ENCODE measurements around the gene SLC23A3.

SLC23A3 gene

DNA sequence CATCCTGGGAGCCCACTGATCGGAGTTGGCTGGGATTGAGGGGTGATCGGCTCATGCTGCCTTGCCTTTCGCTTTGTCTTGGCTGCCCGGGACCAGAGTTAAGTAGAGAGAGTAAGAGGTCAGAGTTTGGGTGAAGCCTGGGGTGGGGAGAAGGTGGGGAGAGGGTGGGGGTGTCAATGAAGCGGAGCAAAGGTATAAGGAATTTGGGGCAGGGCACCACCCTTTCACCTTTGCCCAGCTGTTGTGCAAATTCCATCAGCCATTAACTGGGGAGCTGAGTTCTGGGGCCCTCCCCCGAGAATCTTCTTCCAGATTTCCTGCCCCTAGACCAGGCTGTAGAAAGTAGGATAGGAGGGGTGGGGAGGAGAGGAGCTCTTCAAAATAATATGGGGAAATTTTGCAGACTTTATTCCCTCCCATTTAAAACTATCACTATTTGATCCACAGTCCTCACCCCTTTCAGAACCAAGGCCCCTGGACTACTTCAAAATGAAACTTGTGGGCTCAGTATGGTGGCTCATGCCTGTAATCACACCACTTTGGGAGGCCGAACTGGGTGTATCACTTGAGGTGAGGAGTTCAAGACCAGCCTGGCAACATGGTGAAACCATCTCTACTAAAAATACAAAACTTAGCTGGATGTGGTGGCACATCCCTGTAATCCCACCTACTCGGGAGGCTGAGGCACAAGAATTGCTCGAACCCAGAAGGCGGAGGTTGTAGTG is at the start of gene SLC23A3:
TSS of gene SLC23A3 (minus strand) at position 100 of the 725 bp plus-strand sequence. CDS start at position 55, 45 bp downstream.
- DNase-seq: peak; percentile 37

DNA sequence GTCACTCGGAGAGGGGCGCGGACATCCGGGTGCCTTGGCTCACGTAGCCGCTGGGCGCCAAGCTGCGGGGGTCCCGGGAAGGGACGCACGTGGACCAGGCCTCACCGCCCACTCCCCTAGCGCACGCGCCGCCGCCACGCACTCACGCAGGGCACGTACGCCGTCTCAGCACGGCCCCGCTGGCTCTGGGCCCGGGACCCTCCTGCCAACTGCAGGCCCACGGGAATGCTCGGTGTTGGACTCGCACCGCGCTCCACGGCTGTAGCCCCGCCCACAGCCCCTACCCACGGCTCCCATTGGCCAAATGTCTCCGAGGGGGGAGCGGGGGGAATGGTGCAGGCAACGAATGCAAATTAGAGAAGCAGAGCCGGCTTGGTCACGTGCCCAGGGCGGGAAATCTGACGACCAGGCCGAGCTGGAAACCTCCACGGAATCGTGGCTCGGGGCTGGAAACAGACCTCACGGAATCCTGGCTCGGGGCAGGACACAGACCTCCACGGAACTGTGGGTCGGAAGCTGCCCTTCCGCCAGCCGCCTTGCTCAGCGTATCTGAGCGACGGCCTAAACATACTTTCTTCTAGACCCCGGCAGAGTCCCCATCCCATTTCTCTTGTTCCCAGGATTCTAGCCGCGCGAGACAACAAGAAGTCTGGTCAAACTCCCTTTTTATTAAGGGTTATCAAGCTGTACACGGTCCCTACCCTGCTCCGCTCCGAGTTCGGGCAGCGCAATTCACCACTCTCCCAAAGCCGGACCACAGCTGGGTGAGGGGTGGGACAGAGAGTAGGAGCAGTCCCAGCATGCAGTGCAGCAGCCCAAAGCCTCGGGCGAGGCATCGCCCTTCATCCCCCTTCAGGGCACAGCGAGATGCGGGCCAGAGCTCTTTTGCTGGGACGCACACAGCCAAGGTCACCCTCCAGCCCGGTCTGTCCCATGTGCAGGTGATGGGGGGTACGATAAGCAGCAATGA is 49.2 kb upstream of the SLC23A3 start, which contains the start of gene ABCB6:
TSS of gene ABCB6 (minus strand) at position 227 of the 970 bp plus-strand sequence. CDS start 285 bp downstream, outside the sequence.
- peak; percentile 91 for DNase-seq

GRCh38 chr2:219218217-219218731 is 48.4 kb upstream of the SLC23A3 start:
- peak; percentile 13 for DNase-seq

DNA sequence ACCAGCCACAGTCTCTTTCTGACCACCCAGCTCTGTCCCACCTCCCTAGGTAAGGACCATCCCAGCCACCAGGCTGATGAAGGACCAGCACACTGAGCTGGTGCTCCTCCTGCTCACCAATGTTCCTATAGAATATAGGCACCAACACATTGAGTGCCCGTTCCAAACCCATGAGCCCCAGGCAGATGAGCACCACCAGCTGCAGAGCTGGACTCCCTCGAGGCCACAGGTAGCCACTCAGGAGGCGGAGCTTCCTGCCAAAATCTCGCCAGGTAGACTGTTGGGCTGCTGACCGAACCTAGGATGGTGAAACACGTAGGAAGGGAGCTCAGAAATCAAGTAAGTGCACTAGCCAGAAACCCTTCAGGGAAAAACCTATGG is 46.7 kb upstream of the SLC23A3 start:
- DNase-seq: no peak

GRCh38 chr2:219215871-219216534 is 46.2 kb upstream of the SLC23A3 start:
- DNase-seq: no peak

DNA sequence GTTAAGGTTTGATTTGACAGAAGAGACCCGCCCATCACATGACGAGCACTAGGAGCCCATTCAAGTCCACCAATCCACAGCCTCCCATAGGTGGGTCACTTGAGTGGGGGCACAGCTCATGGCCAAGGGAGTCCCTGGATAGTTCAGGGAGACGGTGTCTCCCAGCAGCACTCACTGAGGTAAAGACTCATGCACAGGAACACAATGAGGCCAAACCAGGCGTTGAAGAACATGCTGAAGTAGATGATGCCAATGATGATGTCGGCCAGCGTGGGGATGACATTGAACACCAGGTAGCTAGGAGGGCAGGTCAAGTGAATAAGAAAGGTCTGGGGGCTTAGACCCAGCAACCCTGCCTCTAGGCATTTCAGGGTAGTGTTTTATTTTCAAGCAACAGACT is 45.0 kb upstream of the SLC23A3 start:
- no peak for DNase-seq

DNA sequence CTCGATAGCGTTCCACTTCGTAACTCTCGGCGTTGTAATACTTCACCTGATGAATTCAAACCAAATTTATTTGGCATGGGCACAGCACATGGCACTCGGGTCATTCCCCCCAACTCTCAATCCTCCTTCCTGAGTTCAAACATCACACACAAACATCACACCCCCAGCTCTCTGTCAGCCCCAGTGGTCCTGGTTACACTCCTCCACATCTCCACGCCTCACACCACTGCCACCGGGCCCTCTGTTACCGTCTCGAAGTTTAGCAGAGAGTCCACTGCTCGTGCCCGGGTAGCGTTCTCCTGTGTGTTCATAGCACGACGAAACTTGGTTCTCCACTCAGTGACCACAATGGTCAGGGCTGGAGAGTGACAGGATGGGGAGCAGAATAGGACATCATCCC is 44.3 kb upstream of the SLC23A3 start:
- DNase-seq: no peak

- DNase-seq: no peak
These were observed 43.8 kb upstream of the SLC23A3 start for GRCh38 chr2:219213486-219214071.

- no peak for DNase-seq
These were observed 43.2 kb upstream of the SLC23A3 start for GRCh38 chr2:219213026-219213415.

- DNase-seq: no peak
These were observed 41.1 kb upstream of the SLC23A3 start for GRCh38 chr2:219210886-219211362.

GRCh38 chr2:219210196-219210885 is 40.5 kb upstream of the SLC23A3 start:
- no peak for DNase-seq

- no peak for DNase-seq
These were observed 39.7 kb upstream of the SLC23A3 start for GRCh38 chr2:219209236-219210195.

DNA sequence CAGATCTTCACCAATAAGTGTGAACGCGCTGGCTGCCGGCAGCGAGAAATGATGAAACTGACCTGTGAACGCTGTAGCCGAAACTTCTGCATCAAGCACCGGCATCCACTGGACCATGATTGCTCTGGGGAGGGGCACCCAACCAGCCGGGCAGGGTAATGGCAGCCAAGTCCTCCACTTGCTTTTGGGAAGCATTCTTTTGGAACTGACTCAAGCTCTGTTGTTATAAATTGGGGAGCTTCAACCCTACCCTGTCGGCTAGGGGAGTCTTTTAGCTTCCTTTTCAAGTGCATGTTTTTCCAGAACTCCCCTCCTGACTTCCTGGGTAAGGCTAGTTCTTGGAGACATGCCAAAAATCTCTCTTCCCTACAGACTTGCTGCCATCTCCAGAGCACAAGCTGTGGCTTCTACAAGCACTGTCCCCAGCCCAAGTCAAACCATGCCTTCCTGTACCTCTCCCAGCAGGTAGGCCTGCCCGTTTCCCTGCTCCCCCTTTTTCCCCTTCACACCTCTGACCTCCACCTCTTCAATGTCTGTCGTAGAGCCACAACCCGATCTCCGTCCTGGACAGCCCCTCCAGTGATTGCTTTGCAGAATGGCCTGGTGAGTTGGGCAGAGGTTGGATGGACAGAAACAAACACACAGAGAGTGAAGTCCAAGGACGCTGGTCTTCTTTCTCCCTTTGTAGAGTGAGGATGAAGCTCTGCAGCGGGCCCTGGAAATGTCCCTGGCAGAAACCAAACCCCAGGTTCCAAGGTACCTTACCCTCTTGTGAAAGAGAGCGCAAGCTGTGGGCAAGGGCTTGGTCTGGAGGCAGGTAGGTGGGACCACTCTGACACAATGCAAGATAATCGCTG is 38.3 kb upstream of the SLC23A3 start:
- DNase-seq: no peak

DNA sequence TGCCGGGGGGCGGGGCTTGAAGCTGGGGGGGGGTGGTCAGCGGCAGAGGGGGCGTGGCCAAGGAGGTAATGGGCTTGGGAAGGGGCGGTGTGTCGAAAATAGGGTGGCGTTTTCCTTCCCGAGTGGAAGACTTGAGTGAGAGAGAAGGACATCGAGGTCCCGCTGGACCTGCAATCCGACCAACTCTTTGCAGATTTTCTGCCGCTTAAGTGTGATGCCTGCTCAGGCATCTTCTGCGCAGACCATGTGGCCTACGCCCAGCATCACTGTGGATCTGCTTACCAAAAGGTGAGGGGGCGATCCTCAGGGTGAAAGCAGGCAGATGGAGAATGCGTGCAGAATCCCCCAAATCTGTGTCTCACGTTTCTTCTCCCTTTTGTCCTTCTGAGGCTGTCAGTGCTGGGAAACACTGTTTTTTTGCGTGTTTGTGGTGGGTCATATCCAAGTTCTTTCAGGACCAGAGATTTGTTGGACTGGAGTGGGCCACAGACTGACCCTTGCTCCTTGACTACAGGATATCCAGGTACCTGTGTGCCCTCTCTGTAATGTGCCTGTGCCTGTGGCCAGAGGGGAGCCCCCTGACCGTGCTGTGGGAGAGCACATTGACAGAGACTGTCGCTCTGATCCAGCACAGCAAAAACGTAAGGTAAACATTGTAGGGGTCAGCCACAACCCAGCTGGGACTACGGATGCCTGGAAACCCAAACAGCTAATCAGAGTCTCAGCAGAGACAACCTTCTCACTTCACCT is 37.5 kb upstream of the SLC23A3 start:
- DNase-seq: no peak

DNA sequence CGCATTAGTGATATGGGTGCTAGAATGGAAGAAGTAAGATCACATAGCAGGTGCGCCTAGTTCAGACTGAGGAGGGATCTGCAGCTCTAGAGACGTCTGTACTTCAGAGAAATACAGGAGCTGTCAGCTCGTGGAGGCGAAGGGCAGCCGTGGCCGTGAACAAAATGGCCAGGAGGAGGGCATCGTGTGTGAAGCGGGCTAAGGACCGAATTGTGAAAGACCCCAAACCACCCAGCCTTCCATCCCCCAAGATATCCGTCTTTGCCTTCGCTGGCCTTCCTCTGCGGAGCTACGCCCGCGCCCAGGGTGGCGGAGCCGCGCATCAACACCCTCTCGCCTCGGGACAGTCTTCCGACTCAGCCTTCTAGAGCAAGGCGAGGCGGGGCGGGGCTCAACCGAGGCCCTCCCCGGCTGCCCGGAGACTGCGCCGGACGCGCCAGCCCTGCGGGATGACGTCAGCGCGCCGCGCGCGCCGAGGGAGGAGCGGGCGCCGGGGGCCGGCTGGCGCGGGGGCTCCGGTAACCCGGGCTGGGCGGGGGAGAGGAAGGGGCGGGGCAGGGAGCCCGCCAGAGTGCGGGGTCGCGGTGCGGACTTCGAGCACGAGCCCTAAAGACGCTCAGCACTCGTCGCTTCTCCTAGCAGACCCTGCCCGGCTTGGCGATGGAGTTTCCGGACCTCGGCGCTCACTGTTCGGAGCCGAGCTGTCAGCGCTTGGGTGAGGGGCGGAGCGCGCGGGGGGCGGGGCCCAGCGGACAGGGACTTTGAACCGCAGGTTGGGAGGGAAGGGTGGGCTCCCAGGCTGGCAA is 36.7 kb upstream of the SLC23A3 start, which contains the start of gene ZFAND2B:
TSS of gene ZFAND2B (plus strand) at position 455 of the 806 bp plus-strand sequence. CDS start at position 661, 206 bp downstream.
- peak; percentile 95 for DNase-seq

GRCh38 chr2:219205981-219206327 is 36.1 kb upstream of the SLC23A3 start:
- no peak for DNase-seq

- DNase-seq: no peak
These were observed 35.3 kb upstream of the SLC23A3 start for GRCh38 chr2:219205165-219205538.

Measured in activated CD4-positive, alpha-beta T cell treated with anti-CD3 and anti-CD28 coated beads, Interleukin-2, amount 50 U/mL, for 16 hours (primary cell).